ENCODE data around the gene RHBDD1.
A peak's percentile ranks its signal among the peaks of the same experiment; 100 is the strongest.

The RHBDD1 gene

DNA sequence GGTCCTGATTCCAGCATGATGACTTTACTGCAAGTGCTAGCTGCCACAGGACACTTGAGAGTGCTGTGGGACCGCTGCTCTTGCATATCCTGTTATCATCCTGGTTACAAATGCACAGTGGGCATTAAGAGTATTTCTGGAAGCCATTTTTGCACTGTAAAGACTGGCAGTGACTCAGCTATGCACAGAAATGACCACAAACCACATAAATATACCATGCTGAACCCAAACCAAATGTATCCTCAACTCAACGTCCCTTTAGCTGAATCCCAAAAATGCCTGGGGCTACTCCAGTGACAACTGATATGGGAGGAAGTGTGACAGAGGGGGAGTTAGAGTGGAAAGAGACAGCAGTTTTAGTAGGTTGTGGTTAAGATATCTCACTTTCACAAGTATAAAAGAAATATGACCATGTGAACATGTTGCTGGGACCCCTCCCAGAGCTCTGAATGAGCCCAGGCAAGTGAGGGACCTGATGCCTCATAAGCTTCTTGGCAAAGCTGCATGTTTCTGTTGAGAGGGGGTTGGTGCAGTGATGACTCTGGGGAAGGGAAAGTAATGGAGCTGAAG lies 37.3 kb downstream of the RHBDD1 start:
- no peak overlapping the region for H3K4me3 ChIP-seq (replicated peaks; ENCODE audit: low read depth, low read length)
- TF ChIP-seq CTCF (IDR thresholded peaks at IDR 0.05; ENCODE audit: low read depth, low read length, missing control alignments), result peak; percentile 12
- DNase-seq (ENCODE audit: extremely low read depth, low read depth), result peak; percentile 61

- DNase-seq (ENCODE audit: extremely low read depth, low read depth), result no peak
- no peak for TF ChIP-seq CTCF (IDR thresholded peaks at IDR 0.05; ENCODE audit: low read depth, low read length, missing control alignments)
- H3K4me3 ChIP-seq (replicated peaks; ENCODE audit: low read depth, low read length), result no peak overlapping the region
These were observed 38.0 kb downstream of the RHBDD1 start for GRCh38 chr2:226873826-226874225.

DNA sequence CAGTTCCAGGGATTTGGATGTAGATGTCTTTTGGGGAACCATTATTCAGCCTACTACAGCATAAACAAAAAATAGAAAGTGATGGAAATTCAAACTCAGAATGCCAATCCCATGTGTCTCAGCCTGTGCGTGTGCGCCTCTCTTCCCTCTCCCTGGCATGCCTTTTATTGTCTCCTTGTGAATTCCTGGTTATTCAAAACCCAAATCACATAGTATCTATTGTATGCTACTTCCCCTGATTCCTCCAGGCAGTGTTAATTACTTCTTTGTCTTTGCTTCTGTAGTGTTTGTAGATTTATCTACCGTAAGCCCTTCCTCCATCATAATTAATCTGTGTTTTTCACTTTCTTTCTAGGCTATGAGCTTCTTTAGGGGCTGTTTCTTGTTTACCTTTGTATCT lies 38.9 kb downstream of the RHBDD1 start:
- no peak for DNase-seq (ENCODE audit: extremely low read depth, low read depth)
- no peak for TF ChIP-seq CTCF (IDR thresholded peaks at IDR 0.05; ENCODE audit: low read depth, low read length, missing control alignments)
- H3K4me3 ChIP-seq (replicated peaks; ENCODE audit: low read depth, low read length), result no peak overlapping the region

DNA sequence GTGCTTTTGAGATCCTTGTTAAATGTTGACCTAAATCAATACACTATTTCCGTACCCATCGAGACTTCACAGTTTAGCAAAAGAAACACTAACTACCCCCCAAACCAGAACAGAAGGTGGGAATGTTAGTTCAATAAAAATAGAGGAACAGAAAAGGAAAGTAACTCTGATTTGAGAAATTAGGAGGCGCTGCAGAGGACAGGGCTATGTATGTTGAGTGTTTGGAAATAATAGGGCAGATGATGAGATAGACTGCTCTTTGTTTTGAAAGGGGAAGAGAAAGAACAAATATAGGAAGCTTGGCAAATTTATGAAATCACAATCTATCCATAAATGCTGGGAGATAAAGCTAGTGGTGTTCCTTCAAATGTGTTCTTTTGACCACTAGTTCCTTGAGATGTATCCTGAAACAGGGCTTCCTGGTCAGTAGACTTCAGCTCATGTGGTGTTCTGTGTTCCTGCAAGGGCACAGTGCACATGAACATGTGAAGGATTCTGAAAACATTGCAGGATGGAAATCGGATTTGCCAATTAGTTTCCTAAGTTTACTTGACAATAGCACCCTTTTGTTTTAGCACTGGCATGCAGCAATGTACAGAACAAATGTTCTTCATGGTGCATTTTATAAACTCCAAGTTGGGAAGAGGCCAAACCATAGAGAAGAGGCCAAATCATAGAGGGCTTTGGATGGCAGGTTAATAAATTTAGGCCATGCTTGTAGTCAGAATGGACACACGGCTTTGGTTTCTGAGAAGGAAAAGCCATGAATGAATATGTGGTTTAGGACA lies 39.8 kb downstream of the RHBDD1 start:
- no peak overlapping the region for H3K4me3 ChIP-seq (replicated peaks; ENCODE audit: low read depth, low read length)
- no peak for DNase-seq (ENCODE audit: extremely low read depth, low read depth)
- TF ChIP-seq CTCF (IDR thresholded peaks at IDR 0.05; ENCODE audit: low read depth, low read length, missing control alignments), result no peak

DNA sequence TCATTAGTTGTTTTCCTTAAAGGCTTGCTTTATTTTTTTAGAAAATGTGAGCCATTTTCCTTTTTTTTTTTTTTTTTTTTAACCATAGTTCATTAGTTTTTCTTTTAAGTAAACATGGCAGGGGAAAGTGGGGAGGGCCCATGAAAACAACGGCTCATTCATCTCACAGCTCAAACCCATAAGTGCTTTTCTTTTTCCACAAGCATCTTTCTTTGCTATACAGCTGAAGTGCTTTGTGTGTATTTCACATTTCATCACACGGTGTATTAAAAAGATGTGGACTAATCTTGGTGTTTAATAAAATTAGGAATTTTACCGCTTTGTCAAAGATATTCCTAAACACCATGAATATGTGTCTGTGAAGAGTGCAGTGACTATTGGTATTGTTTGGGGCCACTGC lies 41.6 kb downstream of the RHBDD1 start:
- no peak overlapping the region for H3K4me3 ChIP-seq (replicated peaks; ENCODE audit: low read depth, low read length)
- DNase-seq (ENCODE audit: extremely low read depth, low read depth), result no peak
- TF ChIP-seq CTCF (IDR thresholded peaks at IDR 0.05; ENCODE audit: low read depth, low read length, missing control alignments), result no peak

- H3K4me3 ChIP-seq (replicated peaks; ENCODE audit: low read depth, low read length), result no peak overlapping the region
- DNase-seq (ENCODE audit: extremely low read depth, low read depth), result no peak
- TF ChIP-seq CTCF (IDR thresholded peaks at IDR 0.05; ENCODE audit: low read depth, low read length, missing control alignments), result no peak
These were observed 45.4 kb downstream of the RHBDD1 start for GRCh38 chr2:226881287-226881686.

Measured in HFF-Myc (cell line).